CD4-positive, alpha-beta T cell treated with Interleukin-1 beta for 1 hour (primary cell): ENCODE measurements around the gene CSPG4.
A peak's percentile ranks its signal among the peaks of the same experiment; 100 is the strongest.
"Not testable (repeated sequence)": the region's sequence is repeated elsewhere in the genome, so short reads cannot be mapped to it uniquely, and the experiment has no call there.

Experiments
- DNase-seq, 2 donors: peaks; one replicate each; pipeline ENCODE4 v3.0.0-alpha.2; 2020 to 2022

CSPG4 gene

GRCh38 chr15:75725006-75725718, 12.5 kb upstream of the CSPG4 start:
- DNase-seq = no peak

GRCh38 chr15:75723847-75724660, 11.4 kb upstream of the CSPG4 start:
- peak; percentile 45 to 83 for DNase-seq

GRCh38 chr15:75723171-75723846, 10.7 kb upstream of the CSPG4 start:
- DNase-seq = no peak

GRCh38 chr15:75721923-75722870, 9.5 kb upstream of the CSPG4 start:
- DNase-seq = no peak

GRCh38 chr15:75721480-75721922, 8.9 kb upstream of the CSPG4 start:
- DNase-seq = no peak

- DNase-seq = peak in 1 of 2 donors; percentile 31
Observed at GRCh38 chr15:75720787-75721479, 8.3 kb upstream of the CSPG4 start.

- no peak for DNase-seq
Observed at GRCh38 chr15:75720297-75720696, 7.6 kb upstream of the CSPG4 start.

- no peak for DNase-seq
Observed at GRCh38 chr15:75718328-75718727, 5.7 kb upstream of the CSPG4 start.

GRCh38 chr15:75717001-75717400, 4.4 kb upstream of the CSPG4 start:
- not testable (repeated sequence) for DNase-seq

GRCh38 chr15:75716249-75716950, 3.8 kb upstream of the CSPG4 start:
- not testable (repeated sequence) for DNase-seq

GRCh38 chr15:75715312-75715832, 2.7 kb upstream of the CSPG4 start:
- not testable (repeated sequence) for DNase-seq

- DNase-seq = no peak
Observed at GRCh38 chr15:75714195-75714594, 1.5 kb upstream of the CSPG4 start.

- DNase-seq = no peak
Observed at GRCh38 chr15:75713338-75713895, 769 bp upstream of the CSPG4 start.

- DNase-seq = not testable (repeated sequence)
Observed at GRCh38 chr15:75711495-75711894, 1.2 kb downstream of the CSPG4 start.

- not testable (repeated sequence) for DNase-seq
Observed at GRCh38 chr15:75710874-75711273, 1.8 kb downstream of the CSPG4 start.

- DNase-seq = not testable (repeated sequence)
Observed at GRCh38 chr15:75709458-75709857, 3.2 kb downstream of the CSPG4 start.

GRCh38 chr15:75706682-75706954, 6.0 kb downstream of the CSPG4 start:
- DNase-seq = no peak

- no peak for DNase-seq
Observed at GRCh38 chr15:75705854-75706681, 6.6 kb downstream of the CSPG4 start.

- DNase-seq = not testable (repeated sequence)
Observed at GRCh38 chr15:75705375-75705774, 7.3 kb downstream of the CSPG4 start.

- no peak for DNase-seq
Observed at GRCh38 chr15:75704618-75705017, 8.0 kb downstream of the CSPG4 start.
